Neural progenitor cell (in vitro differentiated cells): ENCODE data around the gene SPRED2. TPM values are rescaled to one million over a fixed set of nuclear protein-coding genes. Genes with fewer than 3 reads are reported as not detected.

ENCODE experiments used
- DNase-seq: peaks from one replicate; pipeline ENCODE4 v3.0.0-alpha.2; 2016; ENCODE audit warnings: low spot score
- H2AFZ ChIP-seq: fragments of 200-600 bp; sonication (generic); replicated peaks from 2 replicates; pipeline ENCODE4 v1.6.1; 2016; ENCODE audit warnings: antibody characterized with exemption
- H3F3A ChIP-seq: fragments of 200-600 bp; sonication (generic); 2 replicates; pipeline ENCODE4 v1.6.1; 2016; ENCODE audit warnings: antibody characterized with exemption, low read depth
- H3K27ac ChIP-seq: fragments of 200-600 bp; sonication (generic); 2 replicates; pipeline ENCODE4 v1.5.1; 2016; ENCODE audit warnings: mild to moderate bottlenecking
- H3K27me3 ChIP-seq: fragments of 200-600 bp; sonication (generic); 2 replicates; pipeline ENCODE4 v1.6.1; 2016; ENCODE audit warnings: mild to moderate bottlenecking, moderate library complexity
- H3K36me3 ChIP-seq: fragments of 200-600 bp; sonication (generic); 2 replicates; pipeline ENCODE4 v1.5.1; 2016
- H3K4me1 ChIP-seq: fragments of 200-600 bp; sonication (generic); 2 replicates; pipeline ENCODE4 v1.6.1; 2016; ENCODE audit warnings: mixed run types
- H3K4me2 ChIP-seq: fragments of 200-600 bp; sonication (generic); 2 replicates; pipeline ENCODE4 v1.6.1; 2016
- H3K4me3 ChIP-seq: fragments of 200-600 bp; sonication (generic); 2 replicates; pipeline ENCODE4 v1.5.1; 2016
- H3K79me2 ChIP-seq: fragments of 200-600 bp; sonication (generic); 2 replicates; pipeline ENCODE4 v1.6.1; 2016; ENCODE audit warnings: low read depth
- H3K9ac ChIP-seq: fragments of 200-600 bp; sonication (generic); 2 replicates; pipeline ENCODE4 v1.6.1; 2016
- H3K9me3 ChIP-seq: fragments of 200-600 bp; sonication (generic); 2 replicates; pipeline ENCODE4 v1.5.1; 2016; ENCODE audit warnings: low read depth
- H4K20me1 ChIP-seq: fragments of 200-600 bp; sonication (generic); 2 replicates; pipeline ENCODE4 v1.6.1; 2016; ENCODE audit warnings: low read depth
- H3K27ac Mint-ChIP-seq: 3 replicates; pipeline ENCODE4 v1.8.0; 2021; ENCODE audit warnings: mixed read lengths
- H3K27me3 Mint-ChIP-seq: 2 replicates; pipeline ENCODE4 v1.8.0; 2022; ENCODE audit warnings: low read depth, mild to moderate bottlenecking, inconsistent platforms, moderate library complexity, mixed read lengths; ENCODE audit not compliant: insufficient read depth
- H3K36me3 Mint-ChIP-seq: 3 replicates; pipeline ENCODE4 v1.8.0; 2021; ENCODE audit warnings: mixed read lengths
- H3K4me1 Mint-ChIP-seq: 3 replicates; pipeline ENCODE4 v1.8.0; 2021; ENCODE audit warnings: mixed read lengths
- H3K4me3 Mint-ChIP-seq: 3 replicates; pipeline ENCODE4 v1.8.0; 2021; ENCODE audit warnings: mild to moderate bottlenecking, moderate library complexity, mixed read lengths
- H3K9me3 Mint-ChIP-seq: 3 replicates; pipeline ENCODE4 v1.8.0; 2020; ENCODE audit warnings: mixed read lengths
- EZH2 ChIP-seq: fragments of 200-600 bp; sonication (generic); IDR thresholded peaks from 2 replicates; pipeline ENCODE4 v1.6.1; 2017; ENCODE audit warnings: antibody characterized with exemption, mild to moderate bottlenecking, moderate library complexity
- EZH2phosphoT487 ChIP-seq: fragments of 200-600 bp; sonication (generic); IDR thresholded peaks from 2 replicates; pipeline ENCODE4 v1.6.1; 2017; ENCODE audit warnings: antibody characterized with exemption
- total RNA-seq: library from RNA; depleted of rRNA; stranded (reverse); fragments of >200 nt; gene quantifications from 2 replicates; pipeline ENCODE4 v1.2.3, GENCODE V29; 2015; ENCODE audit warnings: low replicate concordance
- TF ChIP-seq, protein P1 (sequence below): fragments of 200-600 bp; sonication (generic); IDR thresholded peaks from 2 replicates; pipeline ENCODE4 v1.5.1; 2017; ENCODE audit warnings: antibody characterized with exemption, mild to moderate bottlenecking

SPRED2 gene
- total RNA-seq, 1 donor from 2014 or later, result 11.6 TPM

DNA sequence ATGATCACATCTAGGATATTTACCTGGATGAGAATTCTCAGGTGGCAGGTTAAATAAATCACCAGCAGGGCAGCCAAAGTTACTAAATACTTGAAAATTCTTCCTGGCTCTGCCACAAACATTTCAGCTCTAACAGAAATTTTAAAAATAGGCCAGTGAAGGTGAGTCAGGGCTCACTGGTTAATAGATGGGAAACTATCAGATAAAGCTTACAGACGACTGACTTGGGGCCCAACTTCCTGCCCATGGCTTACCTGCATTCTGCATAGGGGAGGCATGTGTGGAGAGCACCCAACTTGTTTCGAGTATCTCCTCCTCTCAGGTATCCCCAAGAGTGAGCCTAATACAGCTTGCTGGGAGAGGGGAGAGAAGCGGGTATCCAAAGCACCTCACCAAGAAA lies 57.8 kb downstream of the SPRED2 start:
- TF ChIP-seq EZH2phosphoT487, result no peak
- TF ChIP-seq, protein P1, sequence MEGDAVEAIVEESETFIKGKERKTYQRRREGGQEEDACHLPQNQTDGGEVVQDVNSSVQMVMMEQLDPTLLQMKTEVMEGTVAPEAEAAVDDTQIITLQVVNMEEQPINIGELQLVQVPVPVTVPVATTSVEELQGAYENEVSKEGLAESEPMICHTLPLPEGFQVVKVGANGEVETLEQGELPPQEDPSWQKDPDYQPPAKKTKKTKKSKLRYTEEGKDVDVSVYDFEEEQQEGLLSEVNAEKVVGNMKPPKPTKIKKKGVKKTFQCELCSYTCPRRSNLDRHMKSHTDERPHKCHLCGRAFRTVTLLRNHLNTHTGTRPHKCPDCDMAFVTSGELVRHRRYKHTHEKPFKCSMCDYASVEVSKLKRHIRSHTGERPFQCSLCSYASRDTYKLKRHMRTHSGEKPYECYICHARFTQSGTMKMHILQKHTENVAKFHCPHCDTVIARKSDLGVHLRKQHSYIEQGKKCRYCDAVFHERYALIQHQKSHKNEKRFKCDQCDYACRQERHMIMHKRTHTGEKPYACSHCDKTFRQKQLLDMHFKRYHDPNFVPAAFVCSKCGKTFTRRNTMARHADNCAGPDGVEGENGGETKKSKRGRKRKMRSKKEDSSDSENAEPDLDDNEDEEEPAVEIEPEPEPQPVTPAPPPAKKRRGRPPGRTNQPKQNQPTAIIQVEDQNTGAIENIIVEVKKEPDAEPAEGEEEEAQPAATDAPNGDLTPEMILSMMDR, result no peak
- TF ChIP-seq EZH2, result no peak
- H3K4me1 ChIP-seq, result peaks cover 31% of the 10 kb centered on the region
- no peak overlapping the region for H3K4me2 ChIP-seq
- no peak overlapping the region for H3K27ac ChIP-seq
- no peak overlapping the region for H3K9ac ChIP-seq
- H3K9me3 ChIP-seq, result no peaks in the 10 kb centered on the region
- H4K20me1 ChIP-seq, result peaks cover 66% of the 10 kb centered on the region
- no peak overlapping the region for H3K4me3 ChIP-seq
- no peak overlapping the region for H2AFZ ChIP-seq
- H3K79me2 ChIP-seq, result no peaks in the 10 kb centered on the region
- no peak overlapping the region for H3K27ac Mint-ChIP-seq
- H3K4me3 Mint-ChIP-seq, result no peak overlapping the region
- H3F3A ChIP-seq, result peaks cover 7% of the 10 kb centered on the region
- H3K36me3 ChIP-seq, result no peaks in the 10 kb centered on the region
- no peaks in the 10 kb centered on the region for H3K9me3 Mint-ChIP-seq
- H3K4me1 Mint-ChIP-seq, result peaks cover 41% of the 10 kb centered on the region
- no peaks in the 10 kb centered on the region for H3K27me3 ChIP-seq
- H3K27me3 Mint-ChIP-seq, result no peaks in the 10 kb centered on the region
- DNase-seq, result no peak
- H3K36me3 Mint-ChIP-seq, result peaks cover 10% of the 10 kb centered on the region

DNA sequence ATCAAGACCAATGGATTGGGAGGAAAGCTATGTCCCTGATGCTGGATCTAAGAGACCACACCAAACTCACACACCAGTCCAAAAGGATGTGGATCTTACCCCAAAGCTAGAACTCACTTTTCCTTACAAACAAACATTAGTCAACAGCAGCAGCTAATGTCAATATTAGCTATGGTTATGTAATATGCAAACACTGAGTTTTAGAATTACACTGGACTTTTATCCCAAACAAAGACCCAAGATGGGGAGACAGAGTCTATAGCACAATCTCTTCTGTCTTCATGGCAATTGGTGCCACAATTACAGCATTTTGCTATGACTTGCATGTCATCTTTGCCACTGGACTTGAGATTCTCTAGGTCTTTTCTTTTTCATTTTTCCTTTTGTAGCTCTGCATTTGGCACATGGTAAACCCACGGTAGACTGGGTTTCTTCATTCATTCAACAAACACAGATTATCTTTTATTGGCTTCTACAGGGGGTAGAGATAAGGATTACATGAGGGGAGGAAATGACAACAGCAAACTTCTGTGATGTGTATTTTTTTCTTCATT lies 59.0 kb downstream of the SPRED2 start:
- peaks cover 57% of the 10 kb centered on the region for H4K20me1 ChIP-seq
- H3K79me2 ChIP-seq, result no peaks in the 10 kb centered on the region
- no peak overlapping the region for H3K4me2 ChIP-seq
- H3K36me3 ChIP-seq, result no peaks in the 10 kb centered on the region
- H3K36me3 Mint-ChIP-seq, result peaks cover 10% of the 10 kb centered on the region
- H3K27ac ChIP-seq, result no peak overlapping the region
- H3K27me3 ChIP-seq, result no peaks in the 10 kb centered on the region
- no peak overlapping the region for H3K27ac Mint-ChIP-seq
- H3K9me3 Mint-ChIP-seq, result no peaks in the 10 kb centered on the region
- H3K9me3 ChIP-seq, result no peaks in the 10 kb centered on the region
- DNase-seq, result no peak
- no peak overlapping the region for H3K4me3 Mint-ChIP-seq
- TF ChIP-seq, protein P1, result no peak
- no peak for TF ChIP-seq EZH2
- TF ChIP-seq EZH2phosphoT487, result no peak
- H3K4me1 ChIP-seq, result peaks cover 31% of the 10 kb centered on the region
- peaks cover 7% of the 10 kb centered on the region for H3F3A ChIP-seq
- no peak overlapping the region for H3K9ac ChIP-seq
- H3K27me3 Mint-ChIP-seq, result no peaks in the 10 kb centered on the region
- H3K4me3 ChIP-seq, result no peak overlapping the region
- peaks cover 42% of the 10 kb centered on the region for H3K4me1 Mint-ChIP-seq
- no peak overlapping the region for H2AFZ ChIP-seq

DNA sequence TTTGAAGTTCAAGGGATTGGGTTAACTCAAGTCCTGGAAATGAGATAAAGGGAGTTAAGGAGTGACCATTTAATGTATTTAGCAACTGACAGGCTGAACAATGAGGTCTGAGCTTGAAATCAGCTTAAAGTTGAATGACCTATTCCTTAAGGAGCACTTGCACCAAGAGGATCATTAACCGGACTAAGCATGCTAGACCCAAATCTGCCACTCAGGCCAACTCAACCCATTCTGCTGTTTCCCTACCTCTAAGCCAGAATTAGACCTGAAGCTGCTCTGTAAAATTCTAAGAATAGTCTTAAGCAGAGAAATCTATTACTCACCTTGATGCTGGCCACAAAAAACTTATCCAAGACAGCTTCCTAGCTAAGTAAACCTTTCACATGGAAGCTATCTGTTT lies 59.8 kb downstream of the SPRED2 start:
- no peak for TF ChIP-seq EZH2
- TF ChIP-seq EZH2phosphoT487, result no peak
- TF ChIP-seq, protein P1, result no peak
- no peaks in the 10 kb centered on the region for H3K9me3 ChIP-seq
- Mint-ChIP-seq H3K27me3 (no peaks in the 10 kb centered on the region), H3K9me3 (no peaks in the 10 kb centered on the region), H3K4me1 (peaks cover 44% of the 10 kb centered on the region), H3K4me3 (no peak overlapping the region), H3K27ac (peak overlapping the region; percentile 48), H3K36me3 (peaks cover 10% of the 10 kb centered on the region)
- no peak overlapping the region for H3K9ac ChIP-seq
- H2AFZ ChIP-seq, result no peak overlapping the region
- no peaks in the 10 kb centered on the region for H3K36me3 ChIP-seq
- peak overlapping the region; percentile 3 for H3K4me2 ChIP-seq
- no peak overlapping the region for H3K27ac ChIP-seq
- no peaks in the 10 kb centered on the region for H3K79me2 ChIP-seq
- DNase-seq, result no peak
- H3F3A ChIP-seq, result peaks cover 7% of the 10 kb centered on the region
- H4K20me1 ChIP-seq, result peaks cover 64% of the 10 kb centered on the region
- no peaks in the 10 kb centered on the region for H3K27me3 ChIP-seq
- H3K4me1 ChIP-seq, result peaks cover 31% of the 10 kb centered on the region
- H3K4me3 ChIP-seq, result no peak overlapping the region
